Stomach (tissue), 9 donors: ENCODE data around the gene PRRG4. TPM values are rescaled to one million over a fixed set of nuclear protein-coding genes. Genes with fewer than 3 reads are reported as not detected.
A peak's percentile ranks its signal among the peaks of the same experiment; 100 is the strongest.

Experiments used
- DNase-seq, 2 donors: peaks; one replicate each; pipeline versions ENCODE4 v3.0.0 to v3.0.0-alpha.2; 2013 to 2019
- H3K27ac ChIP-seq, 5 donors: fragments of 200-600 bp in 4 of 5; sonication (generic) in 4 of 5; one replicate each; pipeline ENCODE4 v1.5.1; 2013 to 2019; ENCODE audit warnings: mild to moderate bottlenecking in 1 of 5, moderate library complexity in 1 of 5
- H3K27me3 ChIP-seq, 3 donors: fragments of 200-600 bp; sonication (generic); one replicate each; pipeline ENCODE4 v1.5.1; 2017 to 2019; ENCODE audit warnings: mixed run types in 1 of 3
- H3K36me3 ChIP-seq, 4 donors: fragments of 200-600 bp; sonication (generic); 1 replicate in 3 of 4; 2 replicates in 1 of 4; pipeline ENCODE4 v1.5.1; 2016 to 2019
- H3K4me1 ChIP-seq, 4 donors: fragments of 200-600 bp; sonication (generic); one replicate each; pipeline ENCODE4 v1.5.1; 2016 to 2019
- H3K4me3 ChIP-seq, 4 donors: fragments of 200-600 bp; sonication (generic) in 3 of 4; one replicate each; pipeline ENCODE4 v1.5.1; 2016 to 2019; ENCODE audit warnings: mild to moderate bottlenecking in 1 of 4
- H3K9me3 ChIP-seq, 4 donors: fragments of 200-600 bp; sonication (generic); one replicate each; pipeline ENCODE4 v1.5.1; 2016 to 2019
- CTCF ChIP-seq, 7 experiments: fragments of 450-650 bp in 4 of 7; fragments of 200-600 bp in 3 of 7; sonication (generic) in 3 of 7; IDR thresholded peaks; one replicate each; pipeline ENCODE4 v1.5.1; 2016 to 2019; ENCODE audit warnings: antibody characterized with exemption in 7 of 7, control low read depth in 2 of 7, mild to moderate bottlenecking in 1 of 7
- EP300 ChIP-seq: sonication (generic); formaldehyde crosslinking; IDR thresholded peaks from one replicate; pipeline ENCODE4 v1.6.1; 2017; ENCODE audit warnings: antibody characterized with exemption
- POLR2A ChIP-seq, 4 donors: fragments of 450-650 bp; IDR thresholded peaks; one replicate each; pipeline ENCODE4 v1.6.1; 2016; ENCODE audit warnings: antibody characterized with exemption in 4 of 4, control low read depth in 2 of 4, mild to moderate bottlenecking in 1 of 4, moderate library complexity in 1 of 4
- POLR2AphosphoS5 ChIP-seq, 3 donors: sonication (generic); formaldehyde crosslinking; IDR thresholded peaks; one replicate each; pipeline ENCODE4 v1.6.1; 2016; ENCODE audit warnings: antibody characterized with exemption in 3 of 3
- WGBS, 5 donors: extraction: QIAGEN DNeasy Blood & Tissue Kit in 3 of 5; methylation state at CpG; one replicate each; pipeline versions ENCODE4 v1.1.5 to v1.1.7; 2013 to 2018; 5-methylcytosine and 5-hydroxymethylcytosine counted together
- intact Hi-C: fragments of 100-400 bp; cut with DNase I; formaldehyde crosslinking; loops from one replicate; pipeline ENCODE4 v1.15.1; 2023; ENCODE audit warnings: low total_unique reads
- polyA plus RNA-seq, 3 donors: library from polyadenylated mRNA; stranded (reverse); fragments of 200-250 nt; gene quantifications; one replicate each; pipeline ENCODE4 v1.2.3, GENCODE V29; 2013
- total RNA-seq, 5 donors: library from RNA; depleted of rRNA; stranded (reverse); fragments of >200 nt; gene quantifications; one replicate each; pipeline versions ENCODE4 v1.1.0 to v1.2.3, GENCODE V29; 2014 to 2016
- donor health status: healthy with polysubstance abuse.
- donor health status: Bipolar disorder and iron deficiency.
- donor health status: healthy.

The PRRG4 gene
- total and polyA plus RNA-seq, 8 donors: under 0.01 to 9.0 (median 4.3) TPM

GRCh38 chr11:32836946-32837345 is 7.2 kb downstream of the PRRG4 start:
- intact Hi-C loops: no loop called here
- H3K36me3 ChIP-seq: peaks cover 0 to 13% (median 0%) of the 10 kb centered on the region in 4 donors
- no peak for DNase-seq
- no peaks in the 10 kb centered on the region for H3K27me3 ChIP-seq
- H3K9me3 ChIP-seq: no peaks in the 10 kb centered on the region
- 82 to 96% (median 93%) methylated on average over 2 of the region's 2 CpGs for WGBS, 5 donors
- TF ChIP-seq EP300 (no peak), CTCF (IDR thresholded peaks at IDR 0.05) (no peak), POLR2A (IDR thresholded peaks at IDR 0.05) (no peak), POLR2AphosphoS5 (IDR thresholded peaks at IDR 0.05) (no peak)
- no peak overlapping the region for H3K27ac ChIP-seq
- no peaks in the 10 kb centered on the region for H3K4me1 ChIP-seq
- H3K4me3 ChIP-seq: no peak overlapping the region

- DNase-seq: peak in 1 of 2 donors; percentile 5
- Histone ChIP-seq H3K27ac (no peak overlapping the region), H3K4me1 (no peaks in the 10 kb centered on the region), H3K9me3 (no peaks in the 10 kb centered on the region), H3K4me3 (no peak overlapping the region), H3K36me3 (peaks cover 0 to 13% (median 0%) of the 10 kb centered on the region in 4 donors), H3K27me3 (no peaks in the 10 kb centered on the region)
- intact Hi-C loops: no loop called here
- 69 to 89% (median 83%) methylated on average over 2 of the region's 2 CpGs for WGBS, 5 donors
- no peak for TF ChIP-seq POLR2AphosphoS5 (IDR thresholded peaks at IDR 0.05)
- no peak for TF ChIP-seq POLR2A (IDR thresholded peaks at IDR 0.05)
- no peak for TF ChIP-seq CTCF (IDR thresholded peaks at IDR 0.05)
- no peak for TF ChIP-seq EP300
These were observed 9.0 kb downstream of the PRRG4 start for GRCh38 chr11:32838505-32839274.

- H3K27me3 ChIP-seq: no peaks in the 10 kb centered on the region
- WGBS, 5 donors: 85 to 98% (median 95%) methylated on average over 2 of the region's 2 CpGs
- no peak overlapping the region for H3K27ac ChIP-seq
- no peaks in the 10 kb centered on the region for H3K9me3 ChIP-seq
- intact Hi-C loops: no loop called here
- DNase-seq: no peak
- no peaks in the 10 kb centered on the region for H3K4me1 ChIP-seq
- no peak for TF ChIP-seq CTCF (IDR thresholded peaks at IDR 0.05)
- no peak for TF ChIP-seq EP300
- TF ChIP-seq POLR2A (IDR thresholded peaks at IDR 0.05): no peak
- no peak for TF ChIP-seq POLR2AphosphoS5 (IDR thresholded peaks at IDR 0.05)
- no peak overlapping the region for H3K4me3 ChIP-seq
- H3K36me3 ChIP-seq: peaks cover 0 to 13% (median 0%) of the 10 kb centered on the region in 4 donors
These were observed 9.6 kb downstream of the PRRG4 start for GRCh38 chr11:32839308-32839707.

- 82 to 98% (median 86%) methylated on average over 2 of the region's 2 CpGs for WGBS, 5 donors
- TF ChIP-seq POLR2A (IDR thresholded peaks at IDR 0.05): no peak
- no peak for TF ChIP-seq EP300
- TF ChIP-seq POLR2AphosphoS5 (IDR thresholded peaks at IDR 0.05): no peak
- no peak for TF ChIP-seq CTCF (IDR thresholded peaks at IDR 0.05)
These were observed 10.9 kb downstream of the PRRG4 start for GRCh38 chr11:32840587-32840986.

More at GRCh38 chr11:32840587-32840986, 10.9 kb downstream of the PRRG4 start:
- H3K9me3 ChIP-seq: no peaks in the 10 kb centered on the region
- no peaks in the 10 kb centered on the region for H3K4me1 ChIP-seq
- intact Hi-C loops: no loop called here
- DNase-seq: no peak
- H3K27me3 ChIP-seq: no peaks in the 10 kb centered on the region
- H3K36me3 ChIP-seq: peaks cover 0 to 13% (median 0%) of the 10 kb centered on the region in 4 donors
- H3K4me3 ChIP-seq: no peak overlapping the region
- no peak overlapping the region for H3K27ac ChIP-seq
